ENCODE results near the gene BCAS3.

The BCAS3 gene

DNA sequence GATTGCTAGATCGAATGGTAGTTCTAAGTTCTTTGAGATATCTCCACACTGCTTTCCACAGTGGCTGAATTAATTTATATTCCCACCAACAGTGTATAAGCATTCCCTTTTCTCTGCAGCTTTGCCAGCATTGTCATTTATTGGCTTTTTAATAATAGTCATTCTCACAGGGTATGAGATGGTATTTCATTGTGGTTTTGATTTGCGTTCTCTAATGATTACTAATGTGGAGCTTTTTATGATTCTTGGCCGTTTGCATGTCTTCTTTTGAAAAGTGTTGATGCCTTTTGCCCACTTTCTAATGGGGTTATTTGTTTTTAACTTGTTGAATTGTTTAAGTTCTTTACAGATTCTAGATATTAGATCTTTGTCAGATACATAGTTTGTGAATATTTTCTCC, 36.5 kb upstream of the BCAS3 start:
- no peak overlapping the region for H2BK120ac ChIP-seq (ENCODE audit: insufficient read depth, low read length, poor library complexity)
- H3K27me3 ChIP-seq (ENCODE audit: insufficient read depth, low read length), result no peaks in the 10 kb centered on the region
- H4K12ac ChIP-seq (ENCODE audit: low read depth, low read length), result no peak overlapping the region
- H2BK5ac ChIP-seq (ENCODE audit: low read depth, low read length, poor library complexity), result no peak overlapping the region
- no peak overlapping the region for H4K8ac ChIP-seq (ENCODE audit: low read depth, low read length)
- H2AK5ac ChIP-seq (ENCODE audit: low read length), result no peak overlapping the region
- H3K9me3 ChIP-seq (ENCODE audit: insufficient read depth, low read depth, low read length), result no peaks in the 10 kb centered on the region
- no peak overlapping the region for H4K91ac ChIP-seq (ENCODE audit: low read depth, low read length)
- H3K4me3 ChIP-seq (ENCODE audit: low read depth, low read length), result no peak overlapping the region
- no peak overlapping the region for H2BK12ac ChIP-seq (ENCODE audit: low read length)
- H3K4ac ChIP-seq (ENCODE audit: low read depth, low read length), result no peak overlapping the region
- H3K79me2 ChIP-seq (ENCODE audit: control insufficient read depth, insufficient read depth, low read length, poor library complexity), result no peaks in the 10 kb centered on the region
- H3K36me3 ChIP-seq (ENCODE audit: control insufficient read depth in 1 of 2, insufficient read depth in 2 of 2, low read length in 2 of 2), result peaks cover 6 to 12% of the 10 kb centered on the region in 2 experiments
- no peak for DNase-seq
- no peaks in the 10 kb centered on the region for H3K4me1 ChIP-seq (ENCODE audit: control insufficient read depth in 1 of 2, insufficient read depth in 2 of 2, low read length in 2 of 2)
- WGBS (ENCODE audit: extremely low coverage, insufficient coverage, insufficient read length), result no CpG with 5 or more reads among the region's 3 CpGs
- no peak overlapping the region for H3K27ac ChIP-seq (ENCODE audit: low read depth, low read length)
- no peak overlapping the region for H2AFZ ChIP-seq (ENCODE audit: insufficient read depth, low read length, poor library complexity)
- H3K79me1 ChIP-seq (ENCODE audit: low read length), result no peaks in the 10 kb centered on the region
- H3K4me2 ChIP-seq (ENCODE audit: low read length), result no peak overlapping the region
- no peak overlapping the region for H3K14ac ChIP-seq (ENCODE audit: low read length)
- no peak overlapping the region for H3K23ac ChIP-seq (ENCODE audit: low read length)
- H3K9ac ChIP-seq (ENCODE audit: low read length), result no peak overlapping the region
- H3K18ac ChIP-seq (ENCODE audit: low read length), result no peak overlapping the region

GRCh38 chr17:60641810-60642220, 35.8 kb upstream of the BCAS3 start:
- WGBS (ENCODE audit: extremely low coverage, insufficient coverage, insufficient read length), result no CpG with 5 or more reads among the region's 1 CpG
- H3K4me3 ChIP-seq (ENCODE audit: low read depth, low read length), result no peak overlapping the region
- no peak overlapping the region for H3K4ac ChIP-seq (ENCODE audit: low read depth, low read length)

DNA sequence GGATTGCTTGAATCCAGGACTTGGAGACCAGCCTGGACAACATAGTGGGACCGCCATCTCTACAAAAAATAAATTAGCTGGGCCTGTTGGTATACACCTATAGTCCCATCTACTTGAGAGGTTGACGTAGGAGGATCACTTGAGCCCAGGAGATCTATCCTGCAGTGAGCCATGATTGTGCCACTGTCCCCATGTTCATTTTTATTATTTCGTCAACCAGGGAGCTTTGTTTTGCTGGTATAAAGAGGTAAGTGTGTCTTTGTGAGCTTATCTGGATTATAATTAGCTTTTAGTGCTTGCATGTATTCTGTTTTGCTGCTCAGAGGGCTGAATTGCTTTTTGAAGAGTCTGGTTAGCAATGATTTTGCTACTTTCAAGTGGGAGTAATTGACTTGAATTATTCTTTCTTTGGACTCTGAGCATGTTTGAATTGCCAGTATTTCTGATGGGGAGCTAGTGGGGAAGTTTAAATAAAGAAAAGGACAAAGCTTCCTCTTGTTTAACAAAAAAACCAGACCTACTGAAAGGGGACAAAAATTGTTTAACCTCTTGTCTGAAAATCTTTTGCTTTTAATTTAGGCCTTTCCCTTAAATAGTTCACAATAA, 31.6 kb upstream of the BCAS3 start:
- H2AFZ ChIP-seq (ENCODE audit: insufficient read depth, low read length, poor library complexity), result no peak overlapping the region
- no peak overlapping the region for H3K9ac ChIP-seq (ENCODE audit: low read length)
- no peak overlapping the region for H3K4me3 ChIP-seq (ENCODE audit: low read depth, low read length)
- no peak overlapping the region for H3K27ac ChIP-seq (ENCODE audit: low read depth, low read length)
- WGBS (ENCODE audit: extremely low coverage, insufficient coverage, insufficient read length), result no CpG with 5 or more reads among the region's 3 CpGs
- H3K4me1 ChIP-seq (ENCODE audit: control insufficient read depth in 1 of 2, insufficient read depth in 2 of 2, low read length in 2 of 2), result no peaks in the 10 kb centered on the region
- H2BK12ac ChIP-seq (ENCODE audit: low read length), result no peak overlapping the region
- no peak overlapping the region for H3K23ac ChIP-seq (ENCODE audit: low read length)
- H3K4ac ChIP-seq (ENCODE audit: low read depth, low read length), result no peak overlapping the region
- H3K18ac ChIP-seq (ENCODE audit: low read length), result no peak overlapping the region
- no peak overlapping the region for H2BK120ac ChIP-seq (ENCODE audit: insufficient read depth, low read length, poor library complexity)
- no peak overlapping the region for H3K14ac ChIP-seq (ENCODE audit: low read length)
- DNase-seq, result no peak
- no peaks in the 10 kb centered on the region for H3K9me3 ChIP-seq (ENCODE audit: insufficient read depth, low read depth, low read length)
- H4K12ac ChIP-seq (ENCODE audit: low read depth, low read length), result no peak overlapping the region
- H3K4me2 ChIP-seq (ENCODE audit: low read length), result no peak overlapping the region
- no peak overlapping the region for H2BK5ac ChIP-seq (ENCODE audit: low read depth, low read length, poor library complexity)
- no peaks in the 10 kb centered on the region for H3K79me1 ChIP-seq (ENCODE audit: low read length)
- H3K79me2 ChIP-seq (ENCODE audit: control insufficient read depth, insufficient read depth, low read length, poor library complexity), result no peaks in the 10 kb centered on the region
- H3K27me3 ChIP-seq (ENCODE audit: insufficient read depth, low read length), result no peaks in the 10 kb centered on the region
- H4K91ac ChIP-seq (ENCODE audit: low read depth, low read length), result no peak overlapping the region
- H2AK5ac ChIP-seq (ENCODE audit: low read length), result no peak overlapping the region
- peaks cover 8 to 17% of the 10 kb centered on the region in 2 experiments for H3K36me3 ChIP-seq (ENCODE audit: control insufficient read depth in 1 of 2, insufficient read depth in 2 of 2, low read length in 2 of 2)
- no peak overlapping the region for H4K8ac ChIP-seq (ENCODE audit: low read depth, low read length)

More at GRCh38 chr17:60641810-60642220, 35.8 kb upstream of the BCAS3 start:
- no peaks in the 10 kb centered on the region for H3K9me3 ChIP-seq (ENCODE audit: insufficient read depth, low read depth, low read length)
- H3K79me2 ChIP-seq (ENCODE audit: control insufficient read depth, insufficient read depth, low read length, poor library complexity), result no peaks in the 10 kb centered on the region
- H2BK120ac ChIP-seq (ENCODE audit: insufficient read depth, low read length, poor library complexity), result no peak overlapping the region
- H4K91ac ChIP-seq (ENCODE audit: low read depth, low read length), result no peak overlapping the region
- DNase-seq, result peak; percentile 54 to 83
- no peaks in the 10 kb centered on the region for H3K79me1 ChIP-seq (ENCODE audit: low read length)
- no peaks in the 10 kb centered on the region for H3K27me3 ChIP-seq (ENCODE audit: insufficient read depth, low read length)
- H2BK12ac ChIP-seq (ENCODE audit: low read length), result no peak overlapping the region
- H3K4me1 ChIP-seq (ENCODE audit: control insufficient read depth in 1 of 2, insufficient read depth in 2 of 2, low read length in 2 of 2), result no peaks in the 10 kb centered on the region
- H3K27ac ChIP-seq (ENCODE audit: low read depth, low read length), result no peak overlapping the region
- H3K23ac ChIP-seq (ENCODE audit: low read length), result no peak overlapping the region
- no peak overlapping the region for H3K9ac ChIP-seq (ENCODE audit: low read length)
- no peak overlapping the region for H4K12ac ChIP-seq (ENCODE audit: low read depth, low read length)
- peaks cover 4 to 9% of the 10 kb centered on the region in 2 experiments for H3K36me3 ChIP-seq (ENCODE audit: control insufficient read depth in 1 of 2, insufficient read depth in 2 of 2, low read length in 2 of 2)
- H2AFZ ChIP-seq (ENCODE audit: insufficient read depth, low read length, poor library complexity), result no peak overlapping the region
- no peak overlapping the region for H2AK5ac ChIP-seq (ENCODE audit: low read length)
- H2BK5ac ChIP-seq (ENCODE audit: low read depth, low read length, poor library complexity), result no peak overlapping the region
- no peak overlapping the region for H3K14ac ChIP-seq (ENCODE audit: low read length)
- H4K8ac ChIP-seq (ENCODE audit: low read depth, low read length), result no peak overlapping the region
- H3K18ac ChIP-seq (ENCODE audit: low read length), result no peak overlapping the region
- no peak overlapping the region for H3K4me2 ChIP-seq (ENCODE audit: low read length)

GRCh38 chr17:60646701-60647100, 30.9 kb upstream of the BCAS3 start:
- no peaks in the 10 kb centered on the region for H3K27me3 ChIP-seq (ENCODE audit: insufficient read depth, low read length)
- H3K4me2 ChIP-seq (ENCODE audit: low read length), result no peak overlapping the region
- H3K18ac ChIP-seq (ENCODE audit: low read length), result no peak overlapping the region
- no peak overlapping the region for H2AK5ac ChIP-seq (ENCODE audit: low read length)
- H3K9me3 ChIP-seq (ENCODE audit: insufficient read depth, low read depth, low read length), result no peaks in the 10 kb centered on the region
- H3K23ac ChIP-seq (ENCODE audit: low read length), result no peak overlapping the region
- H3K4me1 ChIP-seq (ENCODE audit: control insufficient read depth in 1 of 2, insufficient read depth in 2 of 2, low read length in 2 of 2), result no peaks in the 10 kb centered on the region
- WGBS (ENCODE audit: extremely low coverage, insufficient coverage, insufficient read length), result no CpG with 5 or more reads among the region's 3 CpGs
- no peak overlapping the region for H2BK12ac ChIP-seq (ENCODE audit: low read length)
- no peak overlapping the region for H3K9ac ChIP-seq (ENCODE audit: low read length)
- no peak for DNase-seq
- H3K79me2 ChIP-seq (ENCODE audit: control insufficient read depth, insufficient read depth, low read length, poor library complexity), result no peaks in the 10 kb centered on the region
- no peak overlapping the region for H4K8ac ChIP-seq (ENCODE audit: low read depth, low read length)
- no peak overlapping the region for H3K4ac ChIP-seq (ENCODE audit: low read depth, low read length)
- no peak overlapping the region for H4K12ac ChIP-seq (ENCODE audit: low read depth, low read length)
- H2BK120ac ChIP-seq (ENCODE audit: insufficient read depth, low read length, poor library complexity), result no peak overlapping the region
- H2BK5ac ChIP-seq (ENCODE audit: low read depth, low read length, poor library complexity), result no peak overlapping the region
- no peak overlapping the region for H2AFZ ChIP-seq (ENCODE audit: insufficient read depth, low read length, poor library complexity)
- H3K4me3 ChIP-seq (ENCODE audit: low read depth, low read length), result no peak overlapping the region
- H3K36me3 ChIP-seq (ENCODE audit: control insufficient read depth in 1 of 2, insufficient read depth in 2 of 2, low read length in 2 of 2), result peaks cover 9 to 17% of the 10 kb centered on the region in 2 experiments
- no peaks in the 10 kb centered on the region for H3K79me1 ChIP-seq (ENCODE audit: low read length)
- no peak overlapping the region for H3K14ac ChIP-seq (ENCODE audit: low read length)
- H3K27ac ChIP-seq (ENCODE audit: low read depth, low read length), result no peak overlapping the region
- no peak overlapping the region for H4K91ac ChIP-seq (ENCODE audit: low read depth, low read length)
